Measurements from ENCODE around the gene FLAD1. TPM values are rescaled to one million over a fixed set of nuclear protein-coding genes. Genes with fewer than 3 reads are reported as not detected.

FLAD1 gene
- total RNA-seq, 2 experiments from 2014 or later: 16.7 to 19.4 TPM

DNA sequence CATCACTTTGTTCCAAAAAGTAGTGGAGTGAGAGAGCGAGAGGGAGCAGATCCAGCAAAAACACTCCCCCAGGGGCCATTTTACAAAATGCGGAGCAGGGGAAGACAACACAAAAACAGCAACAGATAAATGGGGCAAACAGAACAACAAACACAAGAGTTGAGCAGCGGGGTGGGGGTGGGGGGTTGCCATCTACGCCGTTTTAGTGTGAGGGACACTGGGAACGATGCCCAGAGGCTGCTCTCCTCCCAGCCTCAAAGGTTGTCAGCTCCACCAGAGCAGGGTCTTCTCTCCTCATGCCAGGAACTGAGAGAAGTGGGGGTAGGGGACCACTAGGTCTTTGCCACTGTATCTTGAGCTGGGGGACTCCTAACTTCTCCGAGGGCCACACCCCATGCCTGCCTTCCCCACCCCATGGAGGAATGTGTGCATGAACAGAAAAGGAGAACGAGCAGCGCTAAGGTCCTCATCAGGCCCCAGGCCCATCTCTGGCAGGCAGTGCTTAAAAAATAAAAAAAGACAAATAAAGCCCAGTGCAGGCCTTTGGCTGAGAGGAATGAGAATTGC, 26.0 kb upstream of the FLAD1 start:
- H3K36me3 Mint-ChIP-seq (ENCODE audit: low read depth): peaks cover 51% of the 10 kb centered on the region
- peak overlapping the region; percentile 100 for H3K27ac ChIP-seq (ENCODE audit: low read depth in 1 of 2, low read length in 2 of 2)
- H3K4me1 Mint-ChIP-seq (ENCODE audit: low read depth): peaks cover 54% of the 10 kb centered on the region
- ChIA-PET CTCF (interaction anchor here (1.0 to 5.1 kb wide), 3 partner anchors 42 to 105 kb away, joined by 4 to 62 read pairs (median 24); no protein-coding TSS in a partner anchor), POLR2A (interaction anchor here (1.6 to 6.6 kb wide), 4 partner anchors 13 to 61 kb away, joined by 9 to 72 read pairs (median 35); partner anchors contain the start of genes CKS1B, FLAD1 and SHC1)
- H3K4me3 ChIP-seq (ENCODE audit: low read length): no peak overlapping the region
- H3K36me3 ChIP-seq (ENCODE audit: insufficient read depth, low read length): peaks cover 36% of the 10 kb centered on the region
- ATAC-seq (ENCODE audit: poor library complexity): no peak
- H3K27ac Mint-ChIP-seq: peak overlapping the region; percentile 96
- no peaks in the 10 kb centered on the region for H3K9me3 Mint-ChIP-seq
- intact Hi-C loops (cut with DNase I, micrococcal nuclease): loop anchor here (2.0 to 10.0 kb wide), 2 partner anchors 16 to 128 kb away; no protein-coding TSS in a partner anchor
- H3K27me3 Mint-ChIP-seq: no peaks in the 10 kb centered on the region
- H3K4me1 ChIP-seq (ENCODE audit: insufficient read depth, low read length): peaks cover 89% of the 10 kb centered on the region
- no peaks in the 10 kb centered on the region for H3K27me3 ChIP-seq (ENCODE audit: control insufficient read depth in 1 of 2, insufficient read depth in 2 of 2, low read length in 2 of 2)
- H3K4me3 Mint-ChIP-seq: peak overlapping the region; percentile 95
- H3K9me3 ChIP-seq (ENCODE audit: control insufficient read depth in 1 of 2, insufficient read depth in 1 of 2, low read length in 2 of 2): no peaks in the 10 kb centered on the region
- TF ChIP-seq, protein P1, sequence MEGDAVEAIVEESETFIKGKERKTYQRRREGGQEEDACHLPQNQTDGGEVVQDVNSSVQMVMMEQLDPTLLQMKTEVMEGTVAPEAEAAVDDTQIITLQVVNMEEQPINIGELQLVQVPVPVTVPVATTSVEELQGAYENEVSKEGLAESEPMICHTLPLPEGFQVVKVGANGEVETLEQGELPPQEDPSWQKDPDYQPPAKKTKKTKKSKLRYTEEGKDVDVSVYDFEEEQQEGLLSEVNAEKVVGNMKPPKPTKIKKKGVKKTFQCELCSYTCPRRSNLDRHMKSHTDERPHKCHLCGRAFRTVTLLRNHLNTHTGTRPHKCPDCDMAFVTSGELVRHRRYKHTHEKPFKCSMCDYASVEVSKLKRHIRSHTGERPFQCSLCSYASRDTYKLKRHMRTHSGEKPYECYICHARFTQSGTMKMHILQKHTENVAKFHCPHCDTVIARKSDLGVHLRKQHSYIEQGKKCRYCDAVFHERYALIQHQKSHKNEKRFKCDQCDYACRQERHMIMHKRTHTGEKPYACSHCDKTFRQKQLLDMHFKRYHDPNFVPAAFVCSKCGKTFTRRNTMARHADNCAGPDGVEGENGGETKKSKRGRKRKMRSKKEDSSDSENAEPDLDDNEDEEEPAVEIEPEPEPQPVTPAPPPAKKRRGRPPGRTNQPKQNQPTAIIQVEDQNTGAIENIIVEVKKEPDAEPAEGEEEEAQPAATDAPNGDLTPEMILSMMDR (IDR thresholded peaks at IDR 0.05): no peak
- DNase-seq: no peak

- peaks cover 53% of the 10 kb centered on the region for H3K4me1 Mint-ChIP-seq (ENCODE audit: low read depth)
- intact Hi-C loops (cut with DNase I, micrococcal nuclease): loop anchor here in 1 of 2 experiments (10.0 kb wide), 1 partner anchor 127 kb away; no protein-coding TSS in a partner anchor
- no peak overlapping the region for H3K27ac ChIP-seq (ENCODE audit: low read depth in 1 of 2, low read length in 2 of 2)
Measured at GRCh38 chr1:154958036-154958435, 25.1 kb upstream of the FLAD1 start.

DNA sequence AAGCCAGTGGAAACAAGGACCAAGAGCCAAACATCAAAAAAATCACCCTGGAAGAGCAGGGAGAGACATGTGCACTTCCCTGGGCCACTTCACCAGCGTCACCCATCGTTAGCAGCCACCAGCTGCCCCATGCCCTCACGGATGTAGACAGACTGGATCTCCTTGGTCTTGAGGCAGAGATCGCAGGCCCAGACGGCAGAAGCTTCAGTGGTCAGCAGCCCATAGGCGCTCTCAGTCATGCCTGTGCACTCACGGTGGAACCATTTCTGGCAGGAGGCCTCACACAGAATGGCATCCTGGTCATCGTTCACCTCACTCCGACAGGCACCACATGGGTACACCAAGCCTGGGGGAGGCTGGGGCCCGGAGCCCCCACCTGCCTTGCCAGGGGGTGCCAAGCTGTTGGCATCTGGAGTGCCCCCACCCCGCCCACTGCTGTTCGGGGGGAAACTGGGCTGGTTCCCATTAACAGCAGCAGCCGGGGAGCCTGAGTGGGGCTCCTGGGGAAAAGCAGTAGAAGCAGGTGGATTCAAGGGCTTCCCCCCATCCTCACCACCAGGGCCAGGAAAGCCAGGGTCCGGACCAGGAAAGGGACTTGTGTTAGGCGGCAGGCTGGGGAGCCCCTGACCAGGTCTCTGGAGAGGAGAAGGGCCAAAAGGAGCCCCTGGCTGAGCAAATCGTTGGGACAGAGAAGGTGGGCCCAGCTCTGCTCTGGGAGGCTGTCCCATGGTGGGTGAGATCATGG, 24.3 kb upstream of the FLAD1 start:
- CTCF ChIA-PET: interaction anchor here (3.9 to 5.0 kb wide), 2 partner anchors 40 to 58 kb away, joined by 24 to 47 read pairs; no protein-coding TSS in a partner anchor
- peaks cover 45% of the 10 kb centered on the region for H3K4me1 Mint-ChIP-seq (ENCODE audit: low read depth)
- no peaks in the 10 kb centered on the region for H3K27me3 Mint-ChIP-seq

More at GRCh38 chr1:154958036-154958435, 25.1 kb upstream of the FLAD1 start:
- CTCF ChIA-PET: interaction anchor here (5.0 to 5.1 kb wide), 2 partner anchors 41 to 58 kb away, joined by 24 to 62 read pairs; no protein-coding TSS in a partner anchor
- Histone ChIP-seq H3K27me3 (ENCODE audit: control insufficient read depth in 1 of 2, insufficient read depth in 2 of 2, low read length in 2 of 2) (no peaks in the 10 kb centered on the region), H3K4me1 (ENCODE audit: insufficient read depth, low read length) (peaks cover 88% of the 10 kb centered on the region), H3K9me3 (ENCODE audit: control insufficient read depth in 1 of 2, insufficient read depth in 1 of 2, low read length in 2 of 2) (no peaks in the 10 kb centered on the region), H3K4me3 (ENCODE audit: low read length) (no peak overlapping the region), H3K36me3 (ENCODE audit: insufficient read depth, low read length) (peaks cover 34% of the 10 kb centered on the region)
- Mint-ChIP-seq H3K9me3 (no peaks in the 10 kb centered on the region), H3K27me3 (no peaks in the 10 kb centered on the region), H3K4me3 (peak overlapping the region; percentile 20), H3K36me3 (ENCODE audit: low read depth) (peaks cover 51% of the 10 kb centered on the region), H3K27ac (peak overlapping the region; percentile 96)
- POLR2A ChIA-PET: no interaction called here
- no peak for DNase-seq
- ATAC-seq (ENCODE audit: poor library complexity): no peak
- TF ChIP-seq, protein P1 (IDR thresholded peaks at IDR 0.05): no peak

More for the DNA sequence above, 24.3 kb upstream of the FLAD1 start:
- no peak for ATAC-seq (ENCODE audit: poor library complexity)
- Histone ChIP-seq H3K4me3 (ENCODE audit: low read length) (no peak overlapping the region), H3K9me3 (ENCODE audit: control insufficient read depth in 1 of 2, insufficient read depth in 1 of 2, low read length in 2 of 2) (no peaks in the 10 kb centered on the region), H3K27me3 (ENCODE audit: control insufficient read depth in 1 of 2, insufficient read depth in 2 of 2, low read length in 2 of 2) (no peaks in the 10 kb centered on the region), H3K27ac (ENCODE audit: low read depth in 1 of 2, low read length in 2 of 2) (peak overlapping the region in 1 of 2 donors; percentile 7), H3K4me1 (ENCODE audit: insufficient read depth, low read length) (peaks cover 85% of the 10 kb centered on the region), H3K36me3 (ENCODE audit: insufficient read depth, low read length) (peaks cover 35% of the 10 kb centered on the region)
- intact Hi-C loops (cut with DNase I, micrococcal nuclease): loop anchor here in 1 of 2 experiments (10.0 kb wide), 1 partner anchor 126 kb away; no protein-coding TSS in a partner anchor
- peaks cover 50% of the 10 kb centered on the region for H3K36me3 Mint-ChIP-seq (ENCODE audit: low read depth)
- POLR2A ChIA-PET: no interaction called here
- H3K4me3 Mint-ChIP-seq: peak overlapping the region; percentile 20
- no peaks in the 10 kb centered on the region for H3K9me3 Mint-ChIP-seq
- no peak overlapping the region for H3K27ac Mint-ChIP-seq
- TF ChIP-seq, protein P1 (IDR thresholded peaks at IDR 0.05): no peak
- no peak for DNase-seq

Measured in CD4-positive, alpha-beta T cell (primary cell).